Measurements from ENCODE around the gene TRAF5.

Gene TRAF5

DNA sequence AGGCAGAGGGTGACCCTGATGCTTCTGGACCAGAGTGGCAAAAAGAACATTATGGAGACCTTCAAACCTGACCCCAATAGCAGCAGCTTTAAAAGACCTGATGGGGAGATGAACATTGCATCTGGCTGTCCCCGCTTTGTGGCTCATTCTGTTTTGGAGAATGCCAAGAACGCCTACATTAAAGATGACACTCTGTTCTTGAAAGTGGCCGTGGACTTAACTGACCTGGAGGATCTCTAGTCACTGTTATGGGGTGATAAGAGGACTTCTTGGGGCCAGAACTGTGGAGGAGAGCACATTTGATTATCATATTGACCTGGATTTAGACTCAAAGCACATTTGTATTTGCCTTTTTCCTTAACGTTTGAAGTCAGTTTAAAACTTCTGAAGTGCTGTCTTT is 45.8 kb downstream of the TRAF5 start:
- TF ChIP-seq TAF1 (IDR thresholded peaks at IDR 0.05; ENCODE audit: borderline replicate concordance, low read depth, low read length) (no peak), POLR2AphosphoS5 (IDR thresholded peaks at IDR 0.05; ENCODE audit: low read depth, low read length) (no peak), POLR2A (IDR thresholded peaks at IDR 0.05; ENCODE audit: low read depth, low read length) (no peak)
- FAIRE-seq (no peak), DNase-seq (ENCODE audit: insufficient read length) (no peak)

GRCh38 chr1:211375146-211375818 is 48.6 kb downstream of the TRAF5 start:
- DNase-seq (ENCODE audit: insufficient read length) (no peak), FAIRE-seq (no peak)
- no peak for TF ChIP-seq POLR2AphosphoS5 (IDR thresholded peaks at IDR 0.05; ENCODE audit: low read depth, low read length)

DNA sequence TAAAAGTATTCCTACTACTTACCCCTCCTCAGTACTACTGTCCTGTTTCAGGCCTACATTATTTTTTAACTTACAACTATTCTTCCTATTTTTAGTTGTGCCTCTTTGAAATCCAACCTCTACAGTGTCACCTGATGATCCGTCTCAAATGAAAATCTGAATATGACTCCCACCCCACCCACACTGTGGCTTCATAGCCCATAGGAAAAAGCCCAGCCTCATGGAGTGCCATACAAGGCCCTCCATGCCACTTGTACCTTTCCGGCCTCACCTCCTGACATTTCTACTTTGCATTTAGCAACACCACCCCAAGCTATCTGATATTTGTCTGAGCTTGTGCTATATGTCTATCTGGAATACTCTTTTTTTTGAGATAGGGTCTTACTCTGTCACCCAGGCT is 49.3 kb downstream of the TRAF5 start:
- no peak for TF ChIP-seq TAF1 (IDR thresholded peaks at IDR 0.05; ENCODE audit: borderline replicate concordance, low read depth, low read length)
- no peak for TF ChIP-seq POLR2AphosphoS5 (IDR thresholded peaks at IDR 0.05; ENCODE audit: low read depth, low read length)
- TF ChIP-seq POLR2A (IDR thresholded peaks at IDR 0.05; ENCODE audit: low read depth, low read length) = no peak
- DNase-seq (ENCODE audit: insufficient read length) = no peak
- no peak for FAIRE-seq

DNA sequence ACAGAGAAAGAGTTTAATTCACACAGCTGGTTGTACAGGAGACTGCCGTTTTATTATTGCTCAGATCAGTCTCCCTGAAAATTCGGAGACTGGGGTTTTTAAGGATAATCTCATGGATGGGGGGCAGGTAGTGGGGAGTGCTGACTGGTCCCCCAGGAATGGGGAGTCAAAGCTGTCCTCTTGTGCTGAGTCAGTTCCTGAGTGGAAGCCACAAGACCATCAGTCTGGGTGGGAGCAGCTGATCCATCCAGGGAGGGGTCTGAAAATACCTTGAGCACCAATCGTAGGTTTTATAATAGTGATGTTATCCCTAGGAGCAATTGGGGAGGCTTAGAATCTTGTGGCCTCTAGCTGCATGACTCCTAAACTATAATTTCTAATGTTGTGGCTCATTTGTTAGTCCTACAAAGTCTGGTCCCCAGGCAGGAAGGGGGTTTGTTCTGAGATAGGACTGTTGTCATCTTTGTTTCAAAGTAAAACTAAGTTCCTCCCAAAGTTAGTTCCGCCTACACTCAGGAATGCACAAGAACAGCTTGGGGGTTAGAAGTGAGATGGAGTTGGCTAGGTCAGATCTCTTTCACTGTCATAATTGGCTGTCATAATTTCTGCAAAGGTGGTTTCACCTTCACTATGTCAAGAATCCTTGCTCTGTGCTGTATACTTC is 50.3 kb downstream of the TRAF5 start:
- DNase-seq (ENCODE audit: insufficient read length) = no peak
- no peak for FAIRE-seq
- TF ChIP-seq TAF1 (IDR thresholded peaks at IDR 0.05; ENCODE audit: borderline replicate concordance, low read depth, low read length) = no peak
- TF ChIP-seq POLR2AphosphoS5 (IDR thresholded peaks at IDR 0.05; ENCODE audit: low read depth, low read length) = no peak
- TF ChIP-seq POLR2A (IDR thresholded peaks at IDR 0.05; ENCODE audit: low read depth, low read length) = no peak

- no peak for TF ChIP-seq POLR2A (IDR thresholded peaks at IDR 0.05; ENCODE audit: low read depth, low read length)
- no peak for TF ChIP-seq POLR2AphosphoS5 (IDR thresholded peaks at IDR 0.05; ENCODE audit: low read depth, low read length)
- TF ChIP-seq TAF1 (IDR thresholded peaks at IDR 0.05; ENCODE audit: borderline replicate concordance, low read depth, low read length) = no peak
- no peak for DNase-seq (ENCODE audit: insufficient read length)
- FAIRE-seq = no peak
Observed at GRCh38 chr1:211377539-211378450, 51.2 kb downstream of the TRAF5 start.

- no peak for DNase-seq (ENCODE audit: insufficient read length)
- FAIRE-seq = no peak
- no peak for TF ChIP-seq POLR2A (IDR thresholded peaks at IDR 0.05; ENCODE audit: low read depth, low read length)
- TF ChIP-seq TAF1 (IDR thresholded peaks at IDR 0.05; ENCODE audit: borderline replicate concordance, low read depth, low read length) = no peak
- no peak for TF ChIP-seq POLR2AphosphoS5 (IDR thresholded peaks at IDR 0.05; ENCODE audit: low read depth, low read length)
Observed at GRCh38 chr1:211378844-211379243, 52.2 kb downstream of the TRAF5 start.

DNA sequence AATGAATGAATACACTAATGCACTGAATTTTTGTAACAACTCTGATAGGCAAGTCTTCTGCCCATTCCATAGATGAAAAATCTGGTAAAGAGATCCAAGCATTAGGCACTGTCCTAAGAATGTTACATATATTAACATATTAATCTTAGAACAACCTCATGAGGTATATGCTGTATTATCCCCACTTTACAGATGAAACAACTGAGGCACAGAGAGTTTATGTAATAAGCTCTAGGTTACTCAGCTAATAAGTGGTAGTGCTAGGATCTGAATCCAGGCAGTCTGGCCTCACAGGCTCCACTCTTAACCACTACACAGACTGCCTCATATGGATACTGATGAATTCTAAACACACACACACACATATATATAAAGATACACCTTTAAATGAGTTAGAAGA is 52.8 kb downstream of the TRAF5 start:
- TF ChIP-seq TAF1 (IDR thresholded peaks at IDR 0.05; ENCODE audit: borderline replicate concordance, low read depth, low read length) (no peak), POLR2A (IDR thresholded peaks at IDR 0.05; ENCODE audit: low read depth, low read length) (no peak), POLR2AphosphoS5 (IDR thresholded peaks at IDR 0.05; ENCODE audit: low read depth, low read length) (no peak)
- no peak for FAIRE-seq
- DNase-seq (ENCODE audit: insufficient read length) = no peak

- TF ChIP-seq POLR2A (IDR thresholded peaks at IDR 0.05; ENCODE audit: low read depth, low read length) (no peak), POLR2AphosphoS5 (IDR thresholded peaks at IDR 0.05; ENCODE audit: low read depth, low read length) (no peak), TAF1 (IDR thresholded peaks at IDR 0.05; ENCODE audit: borderline replicate concordance, low read depth, low read length) (no peak)
- FAIRE-seq = peak; percentile 61
- DNase-seq (ENCODE audit: insufficient read length) = peak; percentile 2
Observed at GRCh38 chr1:211381481-211382181, 55.0 kb downstream of the TRAF5 start.

- TF ChIP-seq POLR2A (IDR thresholded peaks at IDR 0.05; ENCODE audit: low read depth, low read length) (no peak), POLR2AphosphoS5 (IDR thresholded peaks at IDR 0.05; ENCODE audit: low read depth, low read length) (no peak), TAF1 (IDR thresholded peaks at IDR 0.05; ENCODE audit: borderline replicate concordance, low read depth, low read length) (no peak)
- no peak for FAIRE-seq
- DNase-seq (ENCODE audit: insufficient read length) = no peak
Observed at GRCh38 chr1:211382182-211382713, 55.6 kb downstream of the TRAF5 start.

GRCh38 chr1:211382714-211383480 is 56.3 kb downstream of the TRAF5 start:
- TF ChIP-seq POLR2A (IDR thresholded peaks at IDR 0.05; ENCODE audit: low read depth, low read length) (peak; percentile 97), TAF1 (IDR thresholded peaks at IDR 0.05; ENCODE audit: borderline replicate concordance, low read depth, low read length) (peak; percentile 79), POLR2AphosphoS5 (IDR thresholded peaks at IDR 0.05; ENCODE audit: low read depth, low read length) (peak; percentile 95)
- peak; percentile 97 for FAIRE-seq

More at GRCh38 chr1:211382714-211383480, 56.3 kb downstream of the TRAF5 start:
- DNase-seq (ENCODE audit: insufficient read length) = peak; percentile 64

Measured in GM12892 (cell line).